Lower lobe of right lung (tissue), 2 donors: ENCODE results near the gene CYLD. TPM values are rescaled to one million over a fixed set of nuclear protein-coding genes. Genes with fewer than 3 reads are reported as not detected.
A peak's percentile ranks its signal among the peaks of the same experiment; 100 is the strongest.

ENCODE experiments used
- ATAC-seq, 2 donors: fragments of 200-7000 bp; cut with Tn5 transposase; one replicate each; pipeline ENCODE4 v1.9.1; 2020 to 2022; ENCODE audit warnings: mild to moderate bottlenecking in 2 of 2, moderate library complexity in 2 of 2
- DNase-seq: peaks from one replicate; pipeline ENCODE4 v3.0.0-alpha.2; 2020
- H3K27ac ChIP-seq: fragments of 200-600 bp; one replicate; pipeline ENCODE4 v1.8.0; 2022
- H3K27me3 ChIP-seq: fragments of 200-600 bp; one replicate; pipeline ENCODE4 v1.8.0; 2022; ENCODE audit warnings: low read depth
- H3K36me3 ChIP-seq: fragments of 200-600 bp; one replicate; pipeline ENCODE4 v1.8.0; 2022; ENCODE audit warnings: mild to moderate bottlenecking
- H3K4me1 ChIP-seq: fragments of 200-600 bp; one replicate; pipeline ENCODE4 v1.8.0; 2022
- H3K4me3 ChIP-seq: fragments of 200-600 bp; one replicate; pipeline ENCODE4 v1.8.0; 2022; ENCODE audit warnings: mild to moderate bottlenecking
- H3K9me3 ChIP-seq: fragments of 200-600 bp; one replicate; pipeline ENCODE4 v1.8.0; 2022
- CTCF ChIP-seq: fragments of 200-600 bp; IDR thresholded peaks from one replicate; pipeline ENCODE4 v1.8.0; 2022; ENCODE audit warnings: antibody characterized with exemption, mild to moderate bottlenecking
- intact Hi-C: fragments of 100-400 bp; cut with DNase I; formaldehyde crosslinking; loops from one replicate; pipeline ENCODE4 v1.11.0; 2022
- total RNA-seq: library from RNA; stranded (reverse); fragmentation: NEBNext Ultra II Directional; extraction: Animal tissue kit (Norgen Biotek cat#: 25700); gene quantifications from one replicate; pipeline ENCODE4 v1.2.1, GENCODE V29; 2021
- donor health status: DM: no; HTN: yes; CAD: no; lungs with severe emphysema.

The CYLD gene
- total RNA-seq, 1 donor from 2014 or later, result 45.8 TPM

- Histone ChIP-seq H3K4me3 (no peak overlapping the region), H3K9me3 (no peaks in the 10 kb centered on the region), H3K36me3 (no peaks in the 10 kb centered on the region), H3K4me1 (no peaks in the 10 kb centered on the region), H3K27me3 (peaks cover 12% of the 10 kb centered on the region), H3K27ac (no peak overlapping the region)
- ATAC-seq, result no peak
- no peak for TF ChIP-seq CTCF
- no peak for DNase-seq
- intact Hi-C loops, result no loop called here
Measured at GRCh38 chr16:50836121-50836621, 94.3 kb downstream of the CYLD start.

GRCh38 chr16:50837324-50837723 is 95.4 kb downstream of the CYLD start:
- intact Hi-C loops, result no loop called here
- DNase-seq (no peak), ATAC-seq (no peak)
- Histone ChIP-seq H3K36me3 (no peaks in the 10 kb centered on the region), H3K4me1 (no peaks in the 10 kb centered on the region), H3K27ac (no peak overlapping the region), H3K27me3 (peaks cover 23% of the 10 kb centered on the region), H3K4me3 (no peak overlapping the region), H3K9me3 (no peaks in the 10 kb centered on the region)
- no peak for TF ChIP-seq CTCF

GRCh38 chr16:50838165-50838564 is 96.3 kb downstream of the CYLD start:
- no peak for DNase-seq
- Histone ChIP-seq H3K27me3 (peaks cover 28% of the 10 kb centered on the region), H3K4me1 (no peaks in the 10 kb centered on the region), H3K9me3 (no peaks in the 10 kb centered on the region), H3K27ac (no peak overlapping the region), H3K36me3 (no peaks in the 10 kb centered on the region), H3K4me3 (no peak overlapping the region)
- no peak for TF ChIP-seq CTCF
- intact Hi-C loops, result no loop called here
- peak in 1 of 2 donors; percentile 21 for ATAC-seq

GRCh38 chr16:50838885-50839284 is 97.0 kb downstream of the CYLD start:
- ATAC-seq (no peak), DNase-seq (no peak)
- no peak overlapping the region for H3K27ac ChIP-seq
- peaks cover 28% of the 10 kb centered on the region for H3K27me3 ChIP-seq
- H3K4me3 ChIP-seq, result no peak overlapping the region
- intact Hi-C loops, result no loop called here
- TF ChIP-seq CTCF, result no peak
- no peaks in the 10 kb centered on the region for H3K36me3 ChIP-seq
- H3K4me1 ChIP-seq, result no peaks in the 10 kb centered on the region
- H3K9me3 ChIP-seq, result no peaks in the 10 kb centered on the region

- H3K4me1 ChIP-seq, result no peaks in the 10 kb centered on the region
- ATAC-seq (no peak), DNase-seq (no peak)
- no peaks in the 10 kb centered on the region for H3K9me3 ChIP-seq
- peaks cover 28% of the 10 kb centered on the region for H3K27me3 ChIP-seq
- TF ChIP-seq CTCF, result no peak
- no peaks in the 10 kb centered on the region for H3K36me3 ChIP-seq
- no peak overlapping the region for H3K27ac ChIP-seq
- no peak overlapping the region for H3K4me3 ChIP-seq
- intact Hi-C loops, result no loop called here
Measured at GRCh38 chr16:50839356-50839755, 97.5 kb downstream of the CYLD start.
